NCI-H345 (cell line): ENCODE data around the gene KSR2.
"Not testable (repeated sequence)": the region's sequence is repeated elsewhere in the genome, so short reads cannot be mapped to it uniquely, and the experiment has no call there.

ENCODE experiments used
- DNase-seq: peaks from one replicate; lab custom pipeline; 2025; lab: John Stamatoyannopoulos, UW

KSR2 gene

DNA sequence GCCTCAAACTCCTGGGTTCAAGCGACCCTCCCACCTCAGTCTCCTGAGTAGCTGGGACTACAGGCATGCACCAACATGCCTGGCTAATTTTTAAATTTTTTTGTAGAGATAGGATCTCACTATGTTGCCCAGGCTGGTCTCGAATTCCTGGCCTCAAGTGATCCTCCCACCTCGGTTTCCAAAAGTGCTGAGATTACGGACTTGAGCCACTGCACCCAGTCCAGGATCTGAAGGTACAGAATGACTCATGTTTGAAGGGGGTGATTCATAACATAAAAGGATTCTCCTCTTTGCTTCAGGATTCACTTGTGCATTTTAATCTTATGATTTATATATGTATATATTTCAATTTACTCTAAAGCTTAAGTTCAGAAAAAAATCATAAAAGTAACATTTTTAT is 111.7 kb downstream of the KSR2 start:
- DNase-seq, result not testable (repeated sequence)

DNA sequence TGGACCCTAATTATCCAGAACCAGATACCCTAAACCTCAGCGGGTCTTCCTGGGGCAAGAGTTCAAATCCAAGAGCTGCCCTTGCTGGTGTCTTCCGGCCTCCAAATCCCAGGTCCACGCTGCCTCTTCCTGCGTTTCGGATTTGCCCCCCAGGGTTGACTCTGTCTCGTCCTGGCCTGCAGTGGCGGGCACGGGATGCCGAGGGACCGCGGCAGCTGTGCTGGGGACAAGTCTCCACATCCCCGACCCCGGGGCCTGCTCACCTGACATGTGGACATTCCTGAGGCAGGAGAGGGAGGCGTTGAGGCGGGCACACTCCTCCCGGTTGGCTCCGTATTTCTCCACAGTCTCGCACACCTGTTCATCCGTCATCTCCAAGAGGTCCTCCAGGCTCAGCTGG is 113.6 kb downstream of the KSR2 start:
- DNase-seq, result no peak

DNA sequence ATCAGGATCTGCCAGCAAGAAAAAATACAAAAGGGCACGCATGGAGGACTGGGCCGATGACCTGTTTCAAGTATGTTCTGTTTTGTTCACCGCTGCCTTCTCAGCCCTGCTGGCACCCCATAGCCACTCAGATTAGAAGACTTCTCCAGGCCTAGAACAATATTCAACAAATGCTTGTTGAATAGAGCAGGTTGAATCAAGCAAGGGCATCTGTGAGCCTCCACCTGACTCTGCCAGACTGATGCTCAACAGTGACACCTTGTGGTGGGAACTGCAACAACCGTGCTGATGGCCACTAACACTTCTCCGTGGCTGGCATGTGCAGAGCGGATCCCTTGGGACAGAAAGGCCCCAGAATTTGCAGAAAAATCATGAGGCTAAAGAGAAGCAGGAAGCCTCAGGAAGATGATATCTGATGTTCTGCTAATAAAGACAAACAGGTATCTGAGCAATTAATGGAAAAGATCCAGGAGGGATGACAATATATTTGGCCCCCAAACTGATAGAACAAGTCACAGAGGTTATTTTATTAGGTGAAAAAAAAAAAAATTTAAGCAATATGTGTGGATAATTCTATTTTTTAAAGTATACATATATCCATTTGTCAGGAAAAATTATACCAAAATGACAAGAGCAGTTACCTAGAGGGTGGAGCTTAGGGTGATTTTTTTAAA is 114.3 kb downstream of the KSR2 start:
- peak; percentile 54 for DNase-seq

DNA sequence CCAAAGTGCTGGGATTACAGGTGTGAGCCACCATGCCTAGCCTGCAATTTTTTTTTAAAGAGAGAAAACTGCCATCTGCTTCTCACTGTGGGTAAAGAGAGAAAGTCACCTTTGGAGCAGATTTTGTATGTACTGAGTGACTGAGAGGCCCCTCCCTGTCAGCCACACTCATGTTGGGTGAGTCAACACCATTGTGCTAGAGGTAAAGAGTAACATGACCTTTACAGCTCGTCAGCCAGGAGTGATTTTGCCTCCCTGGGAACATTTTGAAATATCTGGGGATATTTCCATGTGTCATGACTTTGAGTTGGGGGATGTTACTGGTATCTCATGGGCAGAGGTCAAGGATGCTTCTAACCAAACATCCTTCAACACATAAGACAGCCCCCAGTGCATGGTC is 115.2 kb downstream of the KSR2 start:
- DNase-seq, result peak; percentile 31

DNA sequence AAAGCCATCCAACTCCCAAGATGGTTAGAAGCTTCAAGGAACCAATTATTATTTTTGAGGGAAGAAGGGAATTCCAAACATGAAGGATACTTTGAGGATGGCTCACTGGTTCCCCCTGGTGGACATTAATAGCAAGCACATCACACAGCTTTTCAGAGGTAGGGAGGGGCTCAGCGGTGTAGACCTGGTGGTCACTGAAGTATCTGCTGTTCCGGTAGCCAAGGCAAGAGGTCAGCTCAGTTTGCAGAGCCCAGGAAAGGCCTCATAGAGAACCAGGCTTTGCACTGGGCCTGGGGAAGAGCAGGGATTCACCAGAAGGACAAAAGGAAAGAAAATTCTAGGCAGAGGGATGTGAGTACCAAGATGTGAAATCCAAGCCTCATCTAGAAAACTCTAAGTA is 118.7 kb downstream of the KSR2 start:
- peak; percentile 29 for DNase-seq

DNA sequence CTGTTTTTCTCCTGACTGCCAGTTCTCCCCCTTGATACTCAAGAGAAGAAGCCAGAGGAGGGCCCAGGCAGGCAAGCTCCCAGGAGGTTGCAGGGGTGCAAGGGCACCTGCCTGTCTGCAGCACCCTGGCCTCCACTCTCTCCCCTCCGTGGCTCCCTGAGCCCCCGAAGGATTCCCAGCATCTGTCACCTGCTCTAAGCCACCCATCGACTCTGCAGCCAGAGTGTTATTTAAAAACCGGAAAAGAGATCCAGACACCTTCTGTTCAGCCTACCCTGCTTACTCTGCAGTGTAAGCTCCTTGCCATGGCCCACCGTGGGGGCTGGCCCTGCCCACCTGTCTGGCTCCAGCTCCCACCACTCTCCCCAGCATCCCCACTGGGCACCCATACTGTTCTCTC is 121.4 kb downstream of the KSR2 start:
- no peak for DNase-seq

DNA sequence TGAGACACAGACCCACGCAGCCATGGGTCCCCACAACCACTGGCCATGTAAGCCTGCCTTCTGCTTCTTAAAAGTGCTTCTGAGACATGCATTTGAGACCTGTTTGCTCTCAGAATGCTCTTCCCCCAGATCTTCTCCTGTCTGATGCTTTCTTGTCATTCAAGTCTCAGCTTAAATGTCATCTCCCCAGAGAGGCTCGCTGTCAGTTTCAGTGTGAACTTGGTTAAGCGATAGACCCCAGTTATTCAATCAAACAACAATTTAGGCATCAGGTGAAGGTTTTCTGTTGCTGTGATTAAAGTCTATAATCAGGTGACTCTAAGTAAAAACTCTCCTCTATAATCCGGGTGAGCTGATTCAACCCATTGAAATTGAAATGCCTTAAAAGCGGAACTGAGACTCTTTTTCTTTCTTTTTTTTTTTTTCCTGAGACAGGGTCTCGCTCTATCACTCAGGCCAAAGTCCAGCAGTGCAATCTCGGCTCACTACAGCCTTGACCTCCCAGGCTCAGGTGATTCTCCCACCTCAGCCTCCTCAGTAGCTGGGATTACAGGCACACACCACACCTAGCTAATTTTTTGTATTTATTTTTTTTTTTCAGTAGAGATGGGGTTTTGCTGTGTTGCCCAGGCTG is 123.4 kb downstream of the KSR2 start:
- DNase-seq, result no peak

DNA sequence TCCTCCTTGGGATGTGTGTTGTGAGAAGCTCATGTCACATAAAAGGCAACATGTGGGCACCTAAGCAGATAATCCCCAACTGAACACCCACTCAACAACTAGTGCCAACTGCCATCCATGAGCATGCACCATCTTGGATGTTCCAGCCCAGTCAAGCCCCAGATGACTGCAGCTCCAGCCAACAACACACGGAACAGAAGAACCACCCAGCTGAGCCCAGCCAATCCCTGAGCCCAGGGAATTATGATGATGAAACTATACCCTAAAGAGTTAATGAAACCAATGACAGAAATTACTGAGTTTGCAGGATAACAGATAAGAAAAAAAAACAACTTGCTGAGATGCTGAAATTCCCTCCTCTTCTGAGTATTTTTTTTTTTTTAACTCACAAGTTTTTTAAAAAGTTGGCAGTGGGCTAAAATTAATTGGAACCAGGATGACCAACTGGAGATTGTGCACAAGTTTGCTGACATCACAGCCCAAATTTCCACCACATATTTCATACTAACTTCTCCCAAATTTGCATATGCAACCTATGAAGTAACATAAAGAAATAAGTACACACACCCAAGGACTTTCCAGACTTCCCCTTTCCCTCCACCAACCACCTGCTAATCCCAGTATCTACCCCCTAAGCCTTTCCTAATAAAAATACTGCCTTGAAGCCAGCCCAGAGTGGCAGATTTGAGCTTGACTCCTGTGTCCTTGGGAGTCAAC is 124.5 kb downstream of the KSR2 start:
- DNase-seq, result no peak

DNA sequence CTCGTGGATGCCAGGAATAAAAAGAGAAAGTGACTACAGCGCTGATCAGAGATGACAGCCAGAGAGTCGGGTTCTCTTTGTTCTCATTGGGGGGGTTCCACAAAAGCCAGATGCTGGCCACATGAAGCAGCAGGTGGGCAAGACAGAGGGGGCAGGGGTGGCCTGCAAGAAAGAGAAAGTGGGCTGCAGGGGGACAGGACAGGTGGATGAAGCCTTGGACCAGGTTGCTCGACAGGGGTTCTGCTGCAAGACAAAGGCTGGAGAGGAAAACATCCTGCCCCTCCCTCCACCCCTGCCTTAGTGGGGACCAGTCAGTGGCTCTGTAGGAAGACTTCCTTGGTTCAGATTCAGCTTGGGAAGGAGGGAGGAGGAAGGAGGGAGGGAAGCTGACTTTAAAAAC is 126.2 kb downstream of the KSR2 start:
- DNase-seq, result no peak

DNA sequence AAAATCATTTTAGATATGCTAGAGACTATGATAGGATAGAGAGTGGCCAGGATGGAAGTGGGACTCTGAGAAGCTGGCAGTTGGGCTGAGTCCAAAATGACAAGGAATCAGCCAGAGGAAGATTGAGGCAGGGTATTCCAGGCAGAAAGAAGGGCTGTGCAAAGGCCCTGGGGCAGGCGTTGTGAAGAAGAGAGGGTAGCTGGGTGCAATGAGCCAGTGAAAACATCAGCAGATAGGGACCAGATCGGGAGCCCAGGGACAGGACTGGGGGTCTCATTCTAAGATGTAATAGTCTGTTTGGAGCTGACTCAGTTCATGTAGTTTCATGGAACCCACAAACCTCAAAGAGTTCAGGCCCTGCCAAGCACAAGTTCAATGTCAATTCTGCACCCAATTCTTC is 126.6 kb downstream of the KSR2 start:
- DNase-seq, result no peak

DNA sequence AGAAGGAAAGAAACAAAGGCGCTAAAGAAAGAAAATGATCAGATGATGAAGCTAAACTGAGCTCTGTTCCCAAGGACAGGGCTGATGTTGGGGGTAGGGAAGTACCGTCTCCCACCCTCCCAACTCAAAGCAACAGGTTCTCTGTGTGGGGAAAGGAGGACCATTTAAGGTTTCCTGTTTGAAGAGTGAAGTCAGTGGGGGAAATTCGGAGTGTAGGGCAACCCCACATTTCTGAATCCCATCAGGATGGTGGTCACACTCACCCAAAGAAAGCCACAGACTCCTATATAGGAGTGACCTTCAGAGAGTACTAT is 131.1 kb downstream of the KSR2 start:
- no peak for DNase-seq

DNA sequence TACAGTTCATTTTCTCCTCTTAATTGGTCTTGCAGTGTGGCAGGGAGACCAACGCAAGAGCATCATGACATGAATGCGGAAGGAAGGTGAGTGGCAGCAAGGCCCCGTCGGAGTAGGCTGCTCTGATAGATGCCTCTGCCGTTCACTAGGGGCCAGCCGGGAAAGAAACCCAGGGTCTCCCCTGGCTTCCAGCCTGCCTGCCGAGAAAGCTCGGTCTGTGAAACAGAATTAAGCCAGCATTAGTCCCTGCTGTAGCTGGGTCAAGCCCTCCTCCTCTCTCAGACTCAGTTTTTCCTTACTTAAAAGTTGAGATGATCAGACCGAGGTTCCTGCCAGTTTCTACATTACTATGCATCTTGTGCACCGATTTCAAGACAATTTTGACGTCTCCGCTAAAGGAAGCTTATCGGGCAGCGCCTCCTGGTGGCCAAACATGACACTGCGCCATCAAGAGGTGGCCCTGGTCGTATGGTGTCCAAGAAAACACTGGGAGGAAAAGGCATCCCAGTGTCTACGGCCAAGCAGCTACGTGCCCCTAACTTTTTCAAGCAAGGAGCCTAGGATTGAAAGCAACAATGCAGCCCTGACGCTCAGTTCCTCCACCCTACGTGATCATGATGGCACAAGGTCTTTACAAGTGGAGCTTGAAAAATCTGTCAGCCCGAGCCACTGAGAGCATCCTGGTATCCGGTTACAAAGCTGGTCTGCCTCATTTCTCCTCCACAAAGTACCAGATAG is 131.6 kb downstream of the KSR2 start:
- peak; percentile 70 for DNase-seq

DNA sequence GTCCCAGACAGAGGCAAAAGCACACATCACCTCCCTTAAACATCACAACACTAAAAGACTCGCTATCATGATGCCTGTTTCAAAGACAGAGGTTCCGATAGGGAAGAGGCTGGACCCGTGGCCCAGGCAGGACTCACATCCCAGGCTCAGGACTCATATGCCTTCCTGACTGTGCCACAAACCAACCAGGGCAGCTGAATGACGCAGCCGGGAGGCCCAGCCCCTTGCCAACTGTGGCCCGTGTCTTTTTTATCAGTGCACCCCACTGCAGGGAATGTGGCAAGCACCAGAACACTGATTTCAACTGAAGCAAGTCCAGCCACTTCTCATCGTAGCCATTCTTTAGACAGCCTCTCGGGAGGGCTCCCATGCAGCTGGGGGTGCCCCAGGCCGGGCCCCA is 132.3 kb downstream of the KSR2 start:
- DNase-seq, result no peak

DNA sequence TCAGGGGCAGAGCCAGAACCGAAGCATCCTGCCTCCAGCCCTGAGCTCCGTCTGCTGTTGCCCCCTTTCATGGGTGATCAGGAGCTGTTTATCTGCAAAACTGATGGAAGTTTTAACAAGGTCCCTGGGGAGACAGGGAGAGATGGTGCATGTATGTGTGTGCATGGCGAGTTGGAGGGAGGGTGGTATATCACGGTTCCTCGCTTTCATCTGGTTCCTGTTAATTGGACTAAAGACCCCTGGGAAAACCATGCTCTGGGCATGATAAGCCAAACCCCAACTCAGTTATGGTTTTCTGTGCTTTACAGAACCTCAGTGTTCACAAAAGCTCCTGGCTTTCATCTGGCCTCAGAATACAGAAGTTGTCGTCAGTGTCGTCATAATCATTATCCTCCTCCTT is 133.6 kb downstream of the KSR2 start:
- DNase-seq, result no peak

DNA sequence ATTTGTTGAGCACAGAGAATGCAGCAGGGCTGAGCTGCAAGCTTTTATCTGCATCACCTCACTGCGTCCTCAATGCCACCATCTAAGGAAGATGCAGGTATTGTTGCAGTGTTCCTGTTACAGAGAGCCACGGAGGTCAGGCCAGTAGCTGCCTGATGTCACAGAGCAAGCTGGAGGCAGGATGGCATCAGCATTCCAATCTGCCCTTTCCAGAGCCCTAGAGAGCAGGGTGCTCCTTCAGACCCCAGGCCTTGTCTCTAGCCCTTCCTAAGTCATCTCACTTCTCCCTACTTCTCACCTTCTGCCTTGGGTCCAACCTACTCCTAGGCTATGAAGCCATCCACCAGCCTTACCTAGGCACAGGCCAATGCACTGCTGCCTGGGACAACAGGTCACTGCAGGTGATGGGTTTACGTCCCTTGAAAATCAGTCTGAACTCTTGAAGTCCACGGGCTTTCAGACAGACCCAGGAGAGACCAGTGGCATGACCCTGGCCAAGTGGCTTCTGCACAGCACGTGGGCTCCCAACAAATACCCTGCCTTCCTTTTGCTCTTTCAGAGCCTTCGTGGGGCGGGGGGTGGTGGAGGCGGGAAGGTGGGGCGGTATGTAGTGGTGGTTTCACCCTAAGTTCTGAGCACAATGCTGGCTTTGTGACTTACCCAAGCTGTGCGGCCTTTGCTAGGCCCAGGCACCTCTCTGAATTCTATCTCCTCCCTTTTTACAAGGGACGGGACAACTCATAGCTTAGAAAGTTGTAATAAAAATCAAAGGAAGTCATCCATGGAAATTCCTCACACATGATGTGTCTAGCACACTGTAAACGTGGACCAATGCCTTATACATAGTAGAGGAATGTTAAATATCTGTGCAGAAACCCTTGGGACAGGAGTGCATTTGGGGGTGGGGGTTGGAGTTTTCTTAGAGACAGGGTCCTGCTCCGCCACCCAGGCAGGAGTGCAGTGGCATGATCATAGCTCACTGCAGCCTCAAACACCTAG is 136.0 kb downstream of the KSR2 start:
- DNase-seq, result no peak

DNA sequence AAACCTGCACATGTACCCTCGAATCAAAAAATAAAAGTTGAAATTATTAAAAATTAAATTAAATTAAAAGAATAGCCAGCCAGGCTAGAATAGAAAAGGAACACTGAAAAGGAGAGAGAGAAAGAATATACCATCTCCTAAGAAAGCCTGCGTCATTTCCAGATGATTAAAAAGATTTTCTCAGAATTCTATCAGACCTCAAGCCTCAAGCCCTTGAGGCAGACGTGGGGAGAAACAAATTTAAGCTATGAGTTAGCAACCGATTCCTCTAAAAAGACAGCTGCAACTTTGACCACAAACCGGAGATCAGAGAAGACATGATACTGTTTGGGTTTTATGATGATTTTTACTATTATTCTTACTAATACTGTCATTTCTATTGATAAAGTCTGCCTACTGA is 138.3 kb downstream of the KSR2 start:
- no peak for DNase-seq

DNA sequence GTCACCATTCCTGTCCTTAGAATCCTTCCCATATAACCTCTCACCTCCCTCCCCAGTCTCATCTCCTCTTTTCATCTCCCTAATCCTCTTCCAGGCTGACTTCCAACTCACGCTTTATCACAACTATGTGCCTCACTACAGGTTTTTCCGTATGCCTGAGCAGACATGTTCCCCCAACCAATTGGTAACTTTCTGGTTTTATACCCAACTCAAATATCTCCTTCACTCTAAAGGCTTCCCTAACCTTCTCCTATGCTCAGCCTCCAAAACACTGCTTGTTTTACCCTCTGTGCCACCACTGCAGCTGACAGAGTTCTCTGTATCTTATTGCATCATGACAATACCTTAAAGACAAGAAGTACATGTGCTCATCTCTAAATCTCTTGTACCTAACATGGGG is 139.7 kb downstream of the KSR2 start:
- no peak for DNase-seq

DNA sequence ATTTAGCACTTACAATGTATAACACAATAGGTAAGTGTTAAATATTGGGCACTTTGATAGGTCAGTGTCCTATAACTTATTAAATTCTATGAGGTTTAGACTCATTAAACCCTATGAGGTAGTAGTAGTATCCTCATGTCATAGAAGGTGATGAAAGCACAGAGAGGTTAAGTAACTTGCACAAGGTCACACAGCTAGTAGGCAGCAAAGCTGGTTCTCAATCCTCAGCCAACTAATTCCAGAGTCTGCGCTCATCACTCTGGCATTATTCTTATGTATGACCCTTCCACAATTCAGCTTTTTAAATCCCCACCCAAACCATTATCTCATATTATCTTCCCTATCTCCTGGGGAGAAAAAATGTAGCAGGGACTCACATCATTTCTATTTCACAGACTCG is 141.1 kb downstream of the KSR2 start:
- DNase-seq, result no peak

DNA sequence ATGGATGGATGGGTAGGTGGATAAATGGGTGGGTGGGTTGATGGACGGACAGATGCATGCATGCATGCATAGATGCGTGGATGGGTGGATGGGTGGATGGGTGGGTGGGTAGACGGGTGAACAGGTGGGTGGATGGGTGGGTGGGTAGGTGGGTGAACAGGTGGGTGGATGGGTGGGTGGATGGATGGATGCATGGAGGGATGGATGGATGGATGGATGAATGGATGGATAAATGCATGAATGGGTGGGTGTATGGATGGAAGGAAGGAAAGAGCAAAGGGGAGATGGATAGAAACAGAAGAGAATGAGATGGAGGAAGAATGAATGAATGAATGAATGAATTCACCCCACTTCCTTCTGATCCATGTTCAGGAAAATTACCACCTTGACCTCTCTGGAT is 143.0 kb downstream of the KSR2 start:
- no peak for DNase-seq

DNA sequence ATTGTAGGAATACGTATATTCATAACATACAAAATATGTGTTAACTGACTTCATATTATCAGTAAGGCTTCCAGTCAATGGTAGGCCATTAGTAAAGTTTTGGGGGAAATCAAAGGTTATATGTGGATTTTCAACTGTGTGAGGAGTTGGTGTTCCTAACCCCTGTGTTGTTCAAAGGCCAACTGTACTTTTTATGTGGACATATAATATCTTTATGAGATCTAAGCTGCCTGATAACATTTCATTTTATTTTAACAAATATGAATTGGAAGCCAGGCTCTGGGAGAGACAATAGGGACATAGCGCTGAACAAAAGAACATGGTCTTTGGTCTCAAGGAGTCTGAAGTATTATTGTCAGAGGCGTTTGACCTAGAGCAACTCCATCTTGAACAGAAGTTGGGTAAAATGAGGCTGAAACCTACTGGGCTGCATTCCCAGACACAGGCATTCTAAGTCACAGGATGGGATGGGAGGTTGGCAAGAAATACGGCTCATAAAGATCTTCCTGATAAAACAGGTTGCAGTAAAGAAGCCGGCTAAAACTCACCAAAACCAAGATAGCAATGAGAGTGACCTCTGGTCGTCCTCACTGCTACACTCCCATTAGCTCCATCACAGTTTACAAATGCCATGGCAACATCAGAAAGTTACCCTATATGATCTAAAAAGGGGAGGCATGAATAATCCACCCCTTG is 147.2 kb downstream of the KSR2 start:
- no peak for DNase-seq
